SIG-M5 (cell line): ENCODE data around the gene ZNF30.
"Not testable (repeated sequence)": the region's sequence is repeated elsewhere in the genome, so short reads cannot be mapped to it uniquely, and the experiment has no call there.

Experiments used
- DNase-seq: peaks from one replicate; lab custom pipeline; 2025; lab: John Stamatoyannopoulos, UW

The ZNF30 gene

DNA sequence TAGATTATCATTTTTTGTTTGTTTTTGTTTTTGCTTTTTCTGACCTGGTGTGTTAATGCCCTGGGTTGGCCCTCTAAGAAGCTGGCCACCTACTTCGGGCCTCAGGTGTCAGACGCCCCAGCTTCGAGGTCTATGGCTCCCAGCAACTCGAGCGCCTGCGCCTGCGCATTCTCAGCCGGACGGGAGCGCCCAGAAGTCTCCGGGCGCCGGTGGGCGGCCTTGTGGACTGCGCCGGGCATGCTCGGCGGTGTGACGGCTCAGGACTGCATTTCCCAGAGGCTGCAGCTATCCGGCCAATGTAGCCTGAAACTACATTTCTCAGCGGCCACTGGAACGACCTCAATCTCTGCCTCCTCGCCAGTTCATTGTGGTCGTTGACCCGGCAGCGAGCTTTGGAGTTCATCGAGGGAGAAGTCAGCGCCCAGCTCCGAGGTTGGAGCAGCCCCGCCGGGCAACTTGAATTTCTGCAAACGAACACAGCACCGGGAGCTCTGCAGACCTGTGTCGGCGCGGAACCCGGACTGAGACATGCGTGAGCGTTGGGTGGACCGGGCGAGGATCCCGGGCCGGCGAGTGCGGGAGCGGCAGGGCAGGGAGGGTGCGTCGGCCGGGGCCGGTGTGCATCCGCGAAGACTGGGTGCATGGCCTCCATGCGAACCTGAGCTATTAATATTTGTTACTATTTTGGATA lies at the start of gene ZNF30:
TSS of gene ZNF30 (plus strand) at position 219 of the 691 bp plus-strand sequence. CDS start 3,045 bp downstream, outside the sequence.
- no peak for DNase-seq

DNA sequence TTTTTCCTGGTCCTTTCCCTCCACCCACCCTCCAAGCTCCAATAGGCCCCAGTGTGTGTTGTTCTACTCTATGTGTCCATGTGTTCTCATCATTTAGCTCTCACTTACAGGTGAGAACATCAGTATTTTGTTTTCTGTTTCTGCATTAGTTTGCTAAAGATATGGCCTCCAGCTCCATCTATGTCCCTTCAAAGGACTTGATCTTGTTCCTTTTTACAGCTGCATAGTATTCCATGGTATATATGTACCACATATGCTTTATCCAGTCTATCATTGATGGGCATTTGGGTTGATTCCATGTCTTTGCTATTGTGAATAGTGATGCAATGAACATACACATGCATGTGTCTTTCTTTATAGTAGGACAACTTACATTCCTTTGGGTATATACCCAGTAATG lies 47.1 kb upstream of the ZNF30 start:
- DNase-seq, result no peak

DNA sequence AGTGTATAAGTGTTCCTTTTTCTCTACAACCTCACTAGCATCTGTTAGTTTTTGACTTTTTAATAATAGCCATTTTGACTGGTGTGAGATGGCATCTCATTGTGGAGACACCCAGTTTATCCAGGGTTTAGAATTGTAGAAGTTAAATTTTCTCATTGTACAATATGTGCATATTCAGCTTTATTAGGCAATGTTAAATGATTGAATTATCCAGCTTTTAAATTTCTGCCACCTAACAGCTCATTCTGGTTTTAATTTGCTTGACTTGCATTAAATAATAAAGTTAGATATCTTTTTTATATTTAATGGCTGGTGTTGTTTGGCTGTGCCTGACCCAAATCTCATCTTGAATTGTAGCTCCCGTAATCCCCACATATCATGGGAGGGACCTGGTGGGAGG lies 46.7 kb upstream of the ZNF30 start:
- DNase-seq, result no peak

DNA sequence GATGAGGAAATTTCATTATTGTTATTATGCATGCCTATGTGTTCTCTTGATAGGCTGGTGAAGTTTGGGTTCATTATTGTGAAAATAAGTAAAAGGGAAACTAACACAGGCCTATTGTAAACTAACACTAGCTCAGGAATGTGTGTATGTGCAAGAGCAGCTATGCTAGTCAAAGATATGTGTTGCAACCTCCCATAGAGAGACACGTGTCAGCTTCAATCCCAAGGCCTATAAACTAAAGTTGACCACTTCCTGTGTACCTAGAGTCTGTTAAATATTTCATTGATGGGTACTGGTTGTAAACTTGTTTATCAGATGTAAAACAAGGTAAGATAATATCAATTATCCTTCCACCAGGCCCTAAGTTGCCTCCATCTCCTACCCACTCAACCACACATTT lies 44.7 kb upstream of the ZNF30 start:
- no peak for DNase-seq

DNA sequence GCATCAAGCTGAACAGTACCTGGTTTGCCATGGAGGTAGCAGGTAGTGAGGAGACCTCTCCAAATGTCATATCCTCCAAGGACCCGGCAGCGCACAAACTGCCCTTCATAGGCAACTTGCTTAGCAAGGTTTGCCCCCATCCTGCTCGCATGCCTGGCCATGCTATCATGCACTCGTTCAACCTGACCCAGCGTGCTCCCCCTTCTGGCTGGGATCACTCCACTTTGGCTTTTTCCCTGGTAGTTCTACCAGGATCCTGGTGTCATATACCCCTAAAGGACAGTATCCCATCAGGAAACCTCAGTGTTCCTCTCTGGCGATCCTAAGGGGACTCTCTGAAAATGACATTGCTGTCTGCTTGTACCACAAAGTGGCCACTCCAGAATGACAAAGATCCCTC lies 38.6 kb upstream of the ZNF30 start:
- DNase-seq, result no peak

DNA sequence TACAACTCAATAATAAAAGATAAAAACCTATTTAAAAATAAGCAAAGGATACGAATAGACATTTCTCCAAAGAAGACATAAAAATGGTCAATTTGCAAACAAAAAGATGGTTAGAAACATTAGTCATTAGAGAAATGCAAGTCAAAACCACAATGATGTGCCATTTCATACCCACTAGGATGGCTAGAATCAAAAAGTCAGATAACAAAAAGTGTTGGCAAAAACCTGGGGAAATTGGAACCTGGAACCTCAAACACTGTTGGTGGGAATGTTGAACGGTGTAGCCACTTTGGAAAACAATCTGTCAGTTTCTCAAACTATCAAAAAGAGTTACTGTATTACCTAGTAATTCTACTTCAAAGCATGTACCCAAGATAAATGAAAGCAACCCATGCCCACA lies 26.5 kb upstream of the ZNF30 start:
- no peak for DNase-seq

DNA sequence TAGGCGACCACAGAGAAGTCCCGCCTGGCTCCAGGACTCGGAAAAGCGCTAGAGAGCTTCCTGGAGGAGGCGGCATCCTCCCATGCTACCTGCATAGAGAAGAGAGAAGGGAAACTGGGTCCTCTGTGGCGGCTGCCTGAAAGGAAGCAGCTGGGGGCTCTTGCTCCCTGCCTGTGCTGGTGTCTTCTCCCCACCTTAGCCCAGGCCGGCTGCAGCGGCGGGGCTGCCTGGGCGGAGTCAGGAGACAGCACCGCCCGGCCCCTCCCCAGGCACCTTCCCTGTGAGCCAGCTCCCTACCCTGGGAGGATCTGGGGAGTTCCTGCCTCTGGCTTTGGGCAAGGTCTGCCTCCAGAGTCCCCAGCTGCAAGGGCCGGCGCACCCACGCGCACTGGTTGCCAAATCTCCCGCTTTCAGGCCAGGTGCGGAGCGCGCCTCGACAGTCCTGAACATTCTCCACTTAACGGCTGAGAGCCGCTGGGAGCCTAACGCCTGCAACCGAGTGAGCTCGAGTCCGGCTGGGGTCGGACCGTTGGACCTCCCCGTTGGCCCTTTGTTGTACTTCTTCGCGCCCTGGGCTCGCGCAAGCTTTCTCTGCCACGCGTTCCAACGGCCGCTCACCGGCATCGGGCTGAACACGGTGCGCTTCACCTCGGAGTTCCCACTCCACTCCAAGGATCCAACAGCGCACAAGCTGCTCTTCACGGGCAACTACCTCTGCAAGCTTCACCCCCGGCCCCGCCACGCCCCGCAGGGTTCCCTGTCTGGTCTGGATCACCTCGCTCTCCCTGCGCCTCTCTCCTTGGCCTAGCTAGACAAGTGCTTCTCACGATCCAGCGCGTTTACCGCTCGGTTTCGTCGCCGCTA lies 21.8 kb upstream of the ZNF30 start:
- DNase-seq, result no peak

DNA sequence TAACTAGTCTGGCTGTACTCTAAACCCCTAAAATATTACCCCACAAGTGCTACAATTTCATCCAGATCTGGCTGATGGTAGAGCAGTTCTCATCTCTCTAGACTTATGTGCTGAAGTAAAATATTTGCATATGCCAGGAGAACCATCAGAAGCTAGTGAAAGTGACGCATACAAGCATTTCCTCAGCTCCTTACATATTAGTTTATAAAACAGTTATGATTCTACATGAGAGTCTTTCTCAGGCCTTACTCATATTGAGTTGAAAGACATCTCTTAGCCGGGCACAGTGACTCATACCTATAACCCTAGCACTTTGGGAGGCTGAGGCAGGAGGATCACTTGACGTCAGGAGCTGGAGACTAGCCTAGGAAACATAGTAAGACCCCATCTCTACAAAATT lies 15.9 kb upstream of the ZNF30 start:
- no peak for DNase-seq

DNA sequence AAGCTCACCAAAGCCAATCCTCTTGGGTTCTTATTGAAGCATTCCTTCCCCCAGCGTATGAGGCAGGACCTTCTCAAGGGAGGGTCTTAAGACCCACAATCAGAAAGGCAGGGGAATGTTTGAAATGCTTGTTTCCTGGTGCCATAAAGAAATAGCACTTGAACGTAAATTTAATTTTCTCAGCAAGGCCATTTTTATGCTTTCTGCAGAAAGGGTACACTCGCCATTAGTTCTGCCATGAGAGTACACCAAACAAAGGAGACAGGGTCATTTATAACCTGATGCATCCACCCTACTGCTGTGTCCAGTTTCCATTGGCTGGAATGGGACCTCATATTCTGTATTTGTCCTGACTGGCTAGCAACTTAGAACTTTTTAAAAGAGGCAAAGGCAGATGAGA lies 9.6 kb upstream of the ZNF30 start:
- DNase-seq, result not testable (repeated sequence)

DNA sequence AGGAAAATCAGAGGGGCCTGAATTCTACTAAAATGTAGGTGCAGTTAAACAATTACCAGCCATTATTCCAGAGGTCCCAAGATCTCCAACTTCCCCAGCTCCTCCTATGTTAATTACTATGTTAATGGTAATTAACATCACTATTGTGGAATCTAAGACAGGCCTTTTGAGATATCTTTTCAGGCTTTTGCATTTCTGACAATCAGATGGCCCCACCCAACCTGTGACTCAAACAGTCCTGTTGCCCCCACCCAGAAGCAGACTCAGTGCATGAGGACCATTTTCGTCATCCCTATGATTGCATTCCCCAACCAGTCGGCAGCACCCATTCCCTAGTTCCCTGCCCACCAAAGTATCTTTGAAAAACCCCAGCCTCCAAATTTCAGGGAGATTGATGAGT lies 8.5 kb upstream of the ZNF30 start:
- DNase-seq, result no peak

DNA sequence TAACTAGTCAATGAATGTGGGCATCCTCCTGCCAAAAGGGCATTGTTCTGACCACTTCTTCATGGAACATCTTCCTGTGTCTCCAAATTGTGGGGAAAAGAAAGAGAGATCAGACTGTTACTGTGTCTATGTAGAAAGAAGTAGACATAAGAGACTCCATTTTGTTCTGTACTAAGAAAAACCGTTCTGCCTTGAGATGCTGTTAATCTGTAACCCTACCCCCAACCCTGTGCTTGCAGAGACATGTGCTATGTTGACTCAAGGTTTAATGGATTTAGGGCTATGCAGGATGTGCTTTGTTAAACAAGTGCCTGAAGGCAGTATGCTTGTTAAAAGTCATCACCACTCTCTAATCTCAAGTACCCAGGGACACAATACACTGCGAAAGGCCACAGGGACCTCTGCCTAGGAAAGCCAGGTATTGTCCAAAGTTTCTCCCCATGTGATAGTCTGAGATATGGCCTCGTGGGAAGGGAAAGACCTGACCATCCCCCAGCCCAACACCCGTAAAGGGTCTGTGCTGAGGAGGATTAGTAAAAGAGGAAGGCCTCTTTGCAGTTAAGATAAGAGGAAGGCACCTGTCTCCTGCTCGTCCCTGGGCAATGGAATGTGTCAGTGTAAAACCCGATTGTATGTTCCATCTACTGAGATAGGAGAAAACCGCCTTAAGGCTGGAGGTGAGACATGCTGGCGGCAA lies 6.5 kb upstream of the ZNF30 start:
- not testable (repeated sequence) for DNase-seq

DNA sequence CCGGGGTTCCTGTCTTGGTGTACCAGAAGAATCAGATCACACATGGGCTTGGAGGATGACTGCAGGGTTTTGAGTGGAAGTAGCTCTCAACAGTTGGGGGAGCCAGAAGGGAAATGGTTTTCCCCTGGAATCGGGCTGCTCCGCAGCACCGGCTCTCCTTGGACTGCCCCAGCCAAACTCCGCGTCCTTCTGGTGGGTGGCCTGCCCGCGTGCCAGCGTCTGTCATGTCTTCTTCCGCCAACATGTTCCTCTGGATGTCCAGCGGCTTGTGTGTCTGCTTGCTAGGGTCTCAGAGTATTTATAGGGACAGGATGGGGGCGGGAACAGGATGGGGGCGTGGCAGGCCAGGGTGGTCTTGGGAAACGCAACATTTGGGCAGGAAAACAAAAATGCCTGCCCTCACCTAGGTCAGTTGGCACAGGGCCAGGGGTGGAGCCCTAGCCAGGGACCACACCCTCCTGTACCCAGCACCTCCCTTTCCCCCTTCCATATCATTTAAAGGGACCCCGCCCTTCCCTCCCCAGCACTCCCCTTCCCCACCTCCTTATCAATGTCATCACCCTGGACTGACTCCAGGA lies 1.3 kb upstream of the ZNF30 start:
- DNase-seq, result no peak

DNA sequence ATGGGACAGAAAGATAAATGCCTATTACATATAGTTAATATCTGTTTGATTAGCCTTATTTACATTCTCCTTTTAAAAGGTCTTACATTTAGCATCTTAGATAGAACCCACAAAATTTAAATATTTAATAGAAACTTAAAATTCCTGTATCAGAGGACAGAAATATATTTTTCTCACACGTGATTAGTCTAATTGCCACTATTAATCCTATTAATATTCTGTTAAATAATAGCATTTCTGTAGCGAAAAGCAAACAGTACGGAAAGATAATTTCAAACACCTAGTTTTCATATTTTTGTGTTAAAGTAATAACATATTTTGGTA lies 380 bp upstream of the ZNF30 start:
- DNase-seq, result no peak

DNA sequence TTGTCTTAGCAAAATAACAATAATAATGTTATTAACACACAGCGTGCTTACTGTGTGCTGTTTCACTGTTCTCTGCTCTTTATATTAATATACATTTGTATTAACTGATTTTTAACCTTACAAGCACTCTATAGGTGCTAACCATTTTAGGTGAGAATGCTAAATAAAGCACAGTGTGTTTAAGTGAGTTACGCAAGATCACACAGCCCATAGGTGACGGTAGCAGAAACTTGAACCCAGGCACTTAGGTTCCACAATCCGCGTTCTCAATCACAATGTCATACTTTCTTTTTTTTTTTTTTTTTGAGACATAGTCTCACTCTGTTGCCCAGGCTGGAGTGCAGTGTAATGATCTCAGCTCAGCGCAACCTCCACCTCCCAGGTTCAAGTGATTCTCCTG lies 5.8 kb downstream of the ZNF30 start:
- no peak for DNase-seq

DNA sequence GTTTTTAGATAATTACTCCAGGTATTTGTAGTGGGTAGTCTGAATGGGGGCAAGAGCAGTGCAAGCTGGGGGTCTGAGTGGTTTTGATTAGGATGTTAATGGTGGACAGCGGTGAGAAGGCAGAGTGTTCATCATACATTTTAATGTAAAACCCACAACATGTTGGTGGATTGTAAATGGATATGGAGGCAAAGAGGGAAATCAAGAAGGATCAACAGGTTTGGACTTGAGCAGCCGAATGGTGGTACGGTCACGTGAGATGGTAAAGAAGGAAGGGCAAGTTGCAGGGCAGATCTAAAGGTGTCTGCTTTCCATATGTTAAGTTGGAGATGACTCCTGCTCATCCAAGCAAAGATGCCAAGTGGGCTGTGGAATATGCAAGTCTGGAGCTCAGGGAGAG lies 9.5 kb downstream of the ZNF30 start:
- no peak for DNase-seq

DNA sequence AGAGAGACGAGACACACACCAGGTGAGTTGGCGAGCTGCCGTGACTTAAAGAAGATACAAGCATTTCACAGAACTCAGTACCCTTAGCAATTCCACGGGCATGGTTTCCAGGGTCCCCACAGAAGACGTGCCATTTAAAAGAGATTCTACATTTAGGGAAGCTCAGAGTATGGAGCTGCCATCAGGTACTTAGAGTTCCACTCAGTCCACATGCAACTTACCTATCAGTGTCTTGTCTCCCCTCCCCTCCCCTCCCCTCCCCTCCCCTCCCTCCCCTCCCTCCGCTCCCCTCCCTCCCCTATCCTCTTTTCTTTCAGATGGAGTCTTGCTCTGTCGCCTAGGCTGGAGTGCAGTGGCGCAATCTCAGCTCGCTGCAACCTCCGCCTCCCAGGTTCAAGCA lies 12.2 kb downstream of the ZNF30 start:
- no peak for DNase-seq

DNA sequence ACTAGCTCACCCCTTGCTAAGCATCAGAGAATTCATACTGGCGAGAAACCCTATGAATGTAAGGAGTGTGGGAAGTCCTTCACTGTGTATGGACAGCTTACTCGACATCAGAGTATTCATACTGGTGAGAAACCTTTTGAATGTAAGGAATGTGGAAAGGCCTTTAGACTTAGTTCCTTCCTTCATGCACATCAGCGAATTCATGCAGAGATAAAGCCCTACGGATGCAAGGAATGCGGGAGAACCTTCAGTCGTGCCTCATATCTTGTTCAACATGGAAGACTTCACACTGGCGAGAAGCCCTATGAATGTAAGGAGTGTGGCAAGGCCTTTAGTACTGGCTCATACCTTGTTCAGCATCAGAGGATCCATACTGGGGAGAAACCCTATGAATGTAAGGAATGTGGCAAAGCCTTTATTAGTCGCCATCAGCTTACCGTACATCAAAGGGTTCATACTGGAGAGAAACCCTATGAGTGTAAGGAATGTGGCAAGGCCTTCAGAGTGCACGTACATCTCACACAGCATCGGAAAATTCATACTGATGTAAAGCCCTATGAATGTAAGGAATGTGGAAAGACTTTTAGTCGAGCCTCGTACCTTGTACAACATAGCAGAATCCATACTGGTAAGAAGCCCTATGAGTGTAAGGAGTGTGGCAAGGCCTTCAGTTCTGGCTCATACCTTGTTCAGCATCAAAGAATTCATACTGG lies 17.3 kb downstream of the ZNF30 start:
- DNase-seq, result no peak

DNA sequence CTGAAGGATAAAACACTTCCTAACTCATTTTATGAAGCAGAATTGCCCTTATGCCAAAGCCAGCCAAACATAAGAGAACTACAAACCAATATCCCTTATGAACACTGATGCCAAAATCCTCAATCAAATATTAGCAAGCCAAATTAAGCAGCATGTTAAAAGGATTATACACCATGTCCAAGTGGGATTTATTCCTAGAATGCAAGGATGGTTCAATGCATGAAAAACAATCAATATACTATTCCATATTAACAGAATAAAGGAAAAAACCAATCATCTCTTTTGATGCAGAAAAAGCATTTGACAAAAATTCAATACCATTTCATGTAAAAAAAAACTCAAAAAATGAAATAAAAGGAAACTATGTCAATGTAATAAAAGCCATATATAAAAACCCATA lies 26.4 kb downstream of the ZNF30 start:
- no peak for DNase-seq

DNA sequence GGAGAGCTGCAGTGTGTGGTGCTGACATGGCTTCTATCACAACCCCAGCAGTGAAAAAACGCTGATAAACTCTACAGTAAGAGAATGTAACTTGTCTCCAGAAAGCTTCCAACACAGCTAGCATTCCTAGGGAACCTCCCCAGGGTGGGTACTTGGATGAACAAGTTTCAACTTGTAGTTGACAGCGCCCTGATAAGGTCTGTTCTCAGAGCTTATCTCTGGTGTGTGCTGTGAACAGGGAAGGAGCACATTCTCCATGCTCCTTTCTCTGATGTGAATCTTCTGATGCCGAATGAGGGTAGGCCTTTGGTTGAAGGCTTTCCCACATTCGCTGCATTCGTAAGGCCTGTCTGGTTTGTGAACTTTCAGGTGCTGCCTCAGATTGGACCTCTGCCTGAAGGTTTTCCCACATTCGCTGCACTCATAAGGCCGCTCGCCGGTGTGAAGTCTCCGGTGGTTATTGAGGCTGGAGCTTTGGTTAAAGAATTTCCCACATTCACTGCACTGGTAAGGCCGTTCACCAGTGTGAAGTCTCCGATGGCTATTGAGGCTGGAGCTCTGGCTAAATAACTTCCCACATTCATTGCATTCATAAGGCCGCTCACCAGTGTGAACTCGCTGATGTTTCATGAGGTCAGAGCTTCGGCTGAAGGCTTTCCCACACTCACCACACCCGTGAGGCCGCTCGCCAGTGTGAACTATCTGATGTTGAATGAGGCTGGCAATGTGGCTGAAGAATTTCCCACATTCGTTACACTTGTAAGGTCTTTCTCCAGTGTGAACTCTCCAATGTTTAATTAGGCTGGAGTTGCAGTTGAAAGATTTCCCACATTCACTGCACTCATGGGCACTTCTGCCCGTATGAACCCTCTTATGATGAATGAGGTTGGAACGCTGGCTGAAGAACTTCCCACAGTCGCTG lies 31.4 kb downstream of the ZNF30 start:
- no peak for DNase-seq

DNA sequence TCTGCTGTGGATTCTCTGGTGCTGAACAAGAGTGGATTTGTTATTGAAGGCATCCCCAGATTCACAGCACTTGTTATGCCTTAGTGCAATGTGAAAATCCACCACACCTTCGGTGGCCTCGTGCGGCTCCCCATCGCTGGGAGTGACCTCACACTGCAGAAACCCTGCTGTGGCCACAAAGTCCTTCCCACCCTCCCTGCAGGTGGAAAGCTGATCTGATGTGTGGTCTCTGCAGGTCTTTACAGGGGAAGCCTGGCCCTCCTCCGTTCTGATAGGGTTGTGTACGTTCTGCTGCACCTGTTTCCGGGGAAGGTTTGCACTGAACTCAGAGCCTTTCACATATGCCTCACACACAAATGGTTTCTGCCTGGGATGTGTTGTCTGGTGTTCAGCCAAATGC lies 32.3 kb downstream of the ZNF30 start:
- no peak for DNase-seq
